Measurements from ENCODE around the gene NUDT16L1.

DNA sequence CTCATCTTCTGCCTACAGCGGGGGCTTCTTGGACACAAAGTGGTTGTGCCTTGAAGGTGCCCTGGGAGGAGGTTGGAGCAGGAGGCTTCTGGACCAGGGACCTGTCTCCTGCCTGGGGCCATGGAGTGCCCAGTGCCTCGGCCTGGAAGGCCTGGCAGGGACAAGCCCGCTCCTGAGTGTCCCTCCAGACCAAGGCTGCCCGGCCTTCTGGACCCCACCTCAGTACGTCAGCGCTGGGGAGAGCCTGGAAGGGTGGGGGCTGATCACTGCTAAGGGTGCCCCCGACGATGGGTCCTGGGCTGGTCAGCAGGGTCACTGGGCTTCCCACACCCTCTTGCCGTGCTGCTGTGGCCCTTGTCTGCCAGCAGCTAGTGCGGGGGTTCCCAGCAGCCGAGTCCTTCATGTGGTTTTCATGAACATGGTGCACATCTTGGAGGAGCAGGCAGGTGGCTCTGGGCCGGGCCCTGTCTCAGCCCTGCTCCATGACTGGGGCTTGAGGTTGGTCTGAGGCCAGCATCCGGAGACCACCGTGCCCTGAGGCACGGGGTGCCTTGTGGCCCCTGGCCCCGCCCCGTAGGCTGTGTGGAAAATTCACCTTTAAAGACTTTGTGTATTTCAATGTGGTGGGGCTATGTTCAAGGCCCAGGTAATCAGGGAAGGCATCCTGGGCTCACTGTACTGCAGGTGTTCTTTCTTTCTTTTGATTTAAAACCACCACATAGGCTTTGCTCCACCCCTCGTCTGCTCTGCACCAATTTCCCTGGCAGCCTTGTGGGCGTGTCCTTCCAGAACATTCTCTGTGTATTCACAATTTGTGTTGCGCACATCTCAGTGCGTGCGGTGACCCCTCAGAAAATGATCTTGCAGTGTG, 46.4 kb upstream of the NUDT16L1 start:
- no peak for TF ChIP-seq POLR2AphosphoS5 (IDR thresholded peaks at IDR 0.05; ENCODE audit: low read depth, low read length)
- TF ChIP-seq, protein P1, sequence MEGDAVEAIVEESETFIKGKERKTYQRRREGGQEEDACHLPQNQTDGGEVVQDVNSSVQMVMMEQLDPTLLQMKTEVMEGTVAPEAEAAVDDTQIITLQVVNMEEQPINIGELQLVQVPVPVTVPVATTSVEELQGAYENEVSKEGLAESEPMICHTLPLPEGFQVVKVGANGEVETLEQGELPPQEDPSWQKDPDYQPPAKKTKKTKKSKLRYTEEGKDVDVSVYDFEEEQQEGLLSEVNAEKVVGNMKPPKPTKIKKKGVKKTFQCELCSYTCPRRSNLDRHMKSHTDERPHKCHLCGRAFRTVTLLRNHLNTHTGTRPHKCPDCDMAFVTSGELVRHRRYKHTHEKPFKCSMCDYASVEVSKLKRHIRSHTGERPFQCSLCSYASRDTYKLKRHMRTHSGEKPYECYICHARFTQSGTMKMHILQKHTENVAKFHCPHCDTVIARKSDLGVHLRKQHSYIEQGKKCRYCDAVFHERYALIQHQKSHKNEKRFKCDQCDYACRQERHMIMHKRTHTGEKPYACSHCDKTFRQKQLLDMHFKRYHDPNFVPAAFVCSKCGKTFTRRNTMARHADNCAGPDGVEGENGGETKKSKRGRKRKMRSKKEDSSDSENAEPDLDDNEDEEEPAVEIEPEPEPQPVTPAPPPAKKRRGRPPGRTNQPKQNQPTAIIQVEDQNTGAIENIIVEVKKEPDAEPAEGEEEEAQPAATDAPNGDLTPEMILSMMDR (CRISPR knock-in tag; IDR thresholded peaks at IDR 0.05), result no peak
- TF ChIP-seq NR2C2 (CRISPR knock-in tag; IDR thresholded peaks at IDR 0.05; ENCODE audit: borderline replicate concordance), result no peak

Measured in HepG2 (cell line).